Neural cell (in vitro differentiated cells): Measurements from ENCODE around the gene VWA8. TPM values are rescaled to one million over a fixed set of nuclear protein-coding genes. Genes with fewer than 3 reads are reported as not detected.

Experiments used
- H2AFZ ChIP-seq: fragments of 200-600, 300-800 bp; sonication (generic), shearing (Covaris generic); 2 replicates; pipeline ENCODE4 v1.6.0; 2014; ENCODE audit warnings: low read depth, mild to moderate bottlenecking, antibody characterized with exemption, low read length, moderate library complexity
- H3F3A ChIP-seq: fragments of 200-600 bp; shearing (Covaris generic); 2 replicates; pipeline ENCODE4 v1.6.1; 2016; ENCODE audit warnings: mild to moderate bottlenecking, moderate library complexity, mixed read lengths, antibody characterized with exemption, low read length; ENCODE audit not compliant: insufficient read depth, poor library complexity, severe bottlenecking
- H3K27ac ChIP-seq: fragments of 200-600, 300-800 bp; sonication (generic), shearing (Covaris generic); 2 replicates; pipeline ENCODE4 v1.5.1; 2014; ENCODE audit warnings: mild to moderate bottlenecking, low read length, moderate library complexity
- H3K27me3 ChIP-seq: fragments of 300-800, 200-600 bp; sonication (generic), shearing (Covaris generic); 2 replicates; pipeline ENCODE4 v1.6.0; 2014; ENCODE audit warnings: mild to moderate bottlenecking, low read depth, low read length, moderate library complexity; ENCODE audit not compliant: insufficient read depth
- H3K36me3 ChIP-seq: fragments of 300-800, 200-600 bp; sonication (generic), shearing (Covaris generic); 2 replicates; pipeline ENCODE4 v1.5.1; 2014; ENCODE audit warnings: mild to moderate bottlenecking, antibody characterized with exemption, low read length, moderate library complexity; ENCODE audit not compliant: insufficient read depth
- H3K4me2 ChIP-seq: fragments of 300-800, 200-600 bp; sonication (generic), shearing (Covaris generic); 2 replicates; pipeline ENCODE4 v1.6.0; 2014; ENCODE audit warnings: mild to moderate bottlenecking, low read length
- H3K4me3 ChIP-seq: fragments of 300-800, 200-600 bp; sonication (generic), shearing (Covaris generic); 2 replicates; pipeline ENCODE4 v1.5.1; 2014; ENCODE audit warnings: mild to moderate bottlenecking, low read length, moderate library complexity
- H3K79me2 ChIP-seq: fragments of 200-600 bp; shearing (Covaris generic); replicated peaks from 2 replicates; pipeline ENCODE4 v1.6.0; 2014; ENCODE audit warnings: mild to moderate bottlenecking, low read length, moderate library complexity; ENCODE audit not compliant: insufficient read depth
- H3K9ac ChIP-seq: fragments of 300-800, 200-600 bp; sonication (generic), shearing (Covaris generic); 2 replicates; pipeline ENCODE4 v1.6.1; 2016; ENCODE audit warnings: mild to moderate bottlenecking, low read length, mixed read lengths
- H3K9me2 ChIP-seq: fragments of 200-600 bp; shearing (Covaris generic); 2 replicates; pipeline ENCODE4 v1.6.1; 2016; ENCODE audit warnings: mild to moderate bottlenecking, low read length, mixed read lengths; ENCODE audit not compliant: insufficient read depth
- H3K9me3 ChIP-seq: fragments of 200-600, 300-800 bp; sonication (generic), shearing (Covaris generic); 2 replicates; pipeline ENCODE4 v1.6.1; 2016; ENCODE audit warnings: mild to moderate bottlenecking, mixed run types, low read length, moderate library complexity, mixed read lengths
- H4K20me1 ChIP-seq: fragments of 200-600 bp; shearing (Covaris generic); 2 replicates; pipeline ENCODE4 v1.6.1; 2016; ENCODE audit warnings: mild to moderate bottlenecking, mixed run types; ENCODE audit not compliant: insufficient read depth
- EP300 ChIP-seq: fragments of 450-650 bp; conservative IDR thresholded peaks from 2 replicates; pipeline ENCODE4 v1.6.1; 2014; ENCODE audit warnings: antibody characterized with exemption, mild to moderate bottlenecking, moderate library complexity; ENCODE audit not compliant: poor library complexity, severe bottlenecking
- EZH2 ChIP-seq: fragments of 200-600, 300-800 bp; shearing (Covaris generic), sonication (generic); IDR thresholded peaks from 2 replicates; pipeline ENCODE4 v1.6.1; 2014; ENCODE audit warnings: antibody characterized with exemption, low read length, borderline replicate concordance, mild to moderate bottlenecking; ENCODE audit not compliant: insufficient read depth, poor library complexity, severe bottlenecking
- MXI1 ChIP-seq: fragments of 450-650 bp; conservative IDR thresholded peaks from 2 replicates; pipeline ENCODE4 v1.6.1; 2014; ENCODE audit warnings: antibody characterized with exemption, mild to moderate bottlenecking; ENCODE audit not compliant: poor library complexity, severe bottlenecking
- POLR2AphosphoS5 ChIP-seq: IDR thresholded peaks from 2 replicates; pipeline ENCODE4 v1.6.1; 2012
- RAD21 ChIP-seq: fragments of 450-650 bp; conservative IDR thresholded peaks from 2 replicates; pipeline ENCODE4 v1.6.1; 2014; ENCODE audit warnings: antibody characterized with exemption, mild to moderate bottlenecking, moderate library complexity
- SMC3 ChIP-seq: fragments of 450-650 bp; conservative IDR thresholded peaks from 2 replicates; pipeline ENCODE4 v1.6.1; 2014; ENCODE audit warnings: antibody characterized with exemption, mild to moderate bottlenecking, moderate library complexity; ENCODE audit not compliant: poor library complexity
- TAF1 ChIP-seq: IDR thresholded peaks from 2 replicates; pipeline ENCODE4 v1.6.1; 2012; ENCODE audit warnings: low read depth
- polyA plus RNA-seq: library from polyadenylated mRNA; depleted of rRNA; stranded (reverse); fragments of >200 nt; gene quantifications from 2 replicates; pipeline ENCODE4 v1.2.3, GENCODE V29; 2014
- TF ChIP-seq, protein P1 (sequence below): fragments of 450-650 bp; IDR thresholded peaks from 2 replicates; pipeline ENCODE4 v1.5.1; 2014; ENCODE audit warnings: antibody characterized with exemption, mild to moderate bottlenecking, moderate library complexity; ENCODE audit not compliant: poor library complexity, severe bottlenecking
- TF ChIP-seq, protein P2 (sequence below): IDR thresholded peaks from 2 replicates; pipeline ENCODE4 v1.6.1; 2012; ENCODE audit warnings: borderline replicate concordance

VWA8 gene
- polyA plus RNA-seq, 1 donor from 2014 or later, result 3.6 TPM

DNA sequence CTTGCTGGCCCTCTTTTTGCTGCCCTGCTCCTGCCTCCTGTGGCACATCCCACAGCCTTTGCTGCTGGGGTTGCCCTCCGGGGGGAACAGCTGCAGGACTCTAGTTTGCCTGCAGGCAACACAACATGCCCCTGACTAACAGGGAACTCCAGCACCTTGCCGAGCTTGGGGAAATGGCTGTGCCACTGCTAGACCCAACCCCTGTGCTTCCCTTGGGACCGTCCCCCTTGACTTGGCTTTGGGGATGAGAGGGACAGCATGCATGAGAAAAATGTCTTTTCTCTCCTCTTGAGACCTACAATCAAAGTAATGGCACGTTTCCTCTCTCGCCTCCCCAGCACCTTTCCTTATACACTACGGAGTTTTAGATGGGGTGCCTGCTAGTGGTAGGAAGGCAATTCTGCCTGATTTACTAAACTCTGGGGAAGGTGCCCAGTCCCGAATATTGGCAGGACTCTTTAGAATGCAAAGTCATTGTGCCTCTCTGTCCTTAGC, 12.4 kb upstream of the VWA8 start:
- H3K79me2 ChIP-seq, result no peaks in the 10 kb centered on the region
- H4K20me1 ChIP-seq, result no peaks in the 10 kb centered on the region
- H3K36me3 ChIP-seq, result no peaks in the 10 kb centered on the region
- no peak overlapping the region for H3K4me2 ChIP-seq
- no peaks in the 10 kb centered on the region for H3K27me3 ChIP-seq
- no peaks in the 10 kb centered on the region for H3K9me2 ChIP-seq
- H3K9ac ChIP-seq, result no peak overlapping the region
- H3K27ac ChIP-seq, result no peak overlapping the region
- no peak overlapping the region for H3K4me3 ChIP-seq
- H2AFZ ChIP-seq, result no peak overlapping the region
- TF ChIP-seq, protein P1, sequence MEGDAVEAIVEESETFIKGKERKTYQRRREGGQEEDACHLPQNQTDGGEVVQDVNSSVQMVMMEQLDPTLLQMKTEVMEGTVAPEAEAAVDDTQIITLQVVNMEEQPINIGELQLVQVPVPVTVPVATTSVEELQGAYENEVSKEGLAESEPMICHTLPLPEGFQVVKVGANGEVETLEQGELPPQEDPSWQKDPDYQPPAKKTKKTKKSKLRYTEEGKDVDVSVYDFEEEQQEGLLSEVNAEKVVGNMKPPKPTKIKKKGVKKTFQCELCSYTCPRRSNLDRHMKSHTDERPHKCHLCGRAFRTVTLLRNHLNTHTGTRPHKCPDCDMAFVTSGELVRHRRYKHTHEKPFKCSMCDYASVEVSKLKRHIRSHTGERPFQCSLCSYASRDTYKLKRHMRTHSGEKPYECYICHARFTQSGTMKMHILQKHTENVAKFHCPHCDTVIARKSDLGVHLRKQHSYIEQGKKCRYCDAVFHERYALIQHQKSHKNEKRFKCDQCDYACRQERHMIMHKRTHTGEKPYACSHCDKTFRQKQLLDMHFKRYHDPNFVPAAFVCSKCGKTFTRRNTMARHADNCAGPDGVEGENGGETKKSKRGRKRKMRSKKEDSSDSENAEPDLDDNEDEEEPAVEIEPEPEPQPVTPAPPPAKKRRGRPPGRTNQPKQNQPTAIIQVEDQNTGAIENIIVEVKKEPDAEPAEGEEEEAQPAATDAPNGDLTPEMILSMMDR, result no peak
- no peak for TF ChIP-seq TAF1
- TF ChIP-seq, protein P2, sequence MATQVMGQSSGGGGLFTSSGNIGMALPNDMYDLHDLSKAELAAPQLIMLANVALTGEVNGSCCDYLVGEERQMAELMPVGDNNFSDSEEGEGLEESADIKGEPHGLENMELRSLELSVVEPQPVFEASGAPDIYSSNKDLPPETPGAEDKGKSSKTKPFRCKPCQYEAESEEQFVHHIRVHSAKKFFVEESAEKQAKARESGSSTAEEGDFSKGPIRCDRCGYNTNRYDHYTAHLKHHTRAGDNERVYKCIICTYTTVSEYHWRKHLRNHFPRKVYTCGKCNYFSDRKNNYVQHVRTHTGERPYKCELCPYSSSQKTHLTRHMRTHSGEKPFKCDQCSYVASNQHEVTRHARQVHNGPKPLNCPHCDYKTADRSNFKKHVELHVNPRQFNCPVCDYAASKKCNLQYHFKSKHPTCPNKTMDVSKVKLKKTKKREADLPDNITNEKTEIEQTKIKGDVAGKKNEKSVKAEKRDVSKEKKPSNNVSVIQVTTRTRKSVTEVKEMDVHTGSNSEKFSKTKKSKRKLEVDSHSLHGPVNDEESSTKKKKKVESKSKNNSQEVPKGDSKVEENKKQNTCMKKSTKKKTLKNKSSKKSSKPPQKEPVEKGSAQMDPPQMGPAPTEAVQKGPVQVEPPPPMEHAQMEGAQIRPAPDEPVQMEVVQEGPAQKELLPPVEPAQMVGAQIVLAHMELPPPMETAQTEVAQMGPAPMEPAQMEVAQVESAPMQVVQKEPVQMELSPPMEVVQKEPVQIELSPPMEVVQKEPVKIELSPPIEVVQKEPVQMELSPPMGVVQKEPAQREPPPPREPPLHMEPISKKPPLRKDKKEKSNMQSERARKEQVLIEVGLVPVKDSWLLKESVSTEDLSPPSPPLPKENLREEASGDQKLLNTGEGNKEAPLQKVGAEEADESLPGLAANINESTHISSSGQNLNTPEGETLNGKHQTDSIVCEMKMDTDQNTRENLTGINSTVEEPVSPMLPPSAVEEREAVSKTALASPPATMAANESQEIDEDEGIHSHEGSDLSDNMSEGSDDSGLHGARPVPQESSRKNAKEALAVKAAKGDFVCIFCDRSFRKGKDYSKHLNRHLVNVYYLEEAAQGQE, result no peak
- no peaks in the 10 kb centered on the region for H3K9me3 ChIP-seq
- H3F3A ChIP-seq, result no peaks in the 10 kb centered on the region

DNA sequence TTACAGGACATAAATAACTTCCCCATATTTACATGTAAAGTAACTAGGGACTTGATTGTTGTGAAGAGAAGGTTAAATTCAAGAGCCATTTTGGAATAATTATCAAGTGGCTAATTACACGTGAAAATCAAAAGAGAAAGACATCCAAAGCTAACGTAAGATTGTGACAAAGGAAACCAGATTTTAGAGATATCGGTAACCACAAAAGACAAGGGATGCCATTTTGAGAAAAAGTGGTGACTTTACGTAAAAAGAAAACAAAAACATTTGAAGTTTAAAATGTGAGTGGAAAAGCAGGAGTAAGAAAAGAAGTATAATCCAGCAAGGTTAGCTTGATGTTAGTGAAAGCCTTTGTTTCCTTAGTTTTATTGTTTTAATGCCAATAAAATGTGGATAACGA, 10.9 kb upstream of the VWA8 start:
- Histone ChIP-seq H3K9me2 (no peaks in the 10 kb centered on the region), H3F3A (no peaks in the 10 kb centered on the region), H3K27ac (no peak overlapping the region), H3K4me3 (no peak overlapping the region), H3K4me2 (no peak overlapping the region), H2AFZ (no peak overlapping the region), H3K9me3 (no peaks in the 10 kb centered on the region), H3K27me3 (no peaks in the 10 kb centered on the region), H3K9ac (no peak overlapping the region), H4K20me1 (no peaks in the 10 kb centered on the region), H3K36me3 (no peaks in the 10 kb centered on the region), H3K79me2 (no peaks in the 10 kb centered on the region)
- TF ChIP-seq, protein P2, result no peak
- TF ChIP-seq EZH2 (no peak), MXI1 (no peak), RAD21 (no peak), TAF1 (no peak), EP300 (no peak), SMC3 (no peak), POLR2AphosphoS5 (no peak)
- TF ChIP-seq, protein P1, result no peak
